ENCODE measurements around the gene OR5M3.

The OR5M3 gene

DNA sequence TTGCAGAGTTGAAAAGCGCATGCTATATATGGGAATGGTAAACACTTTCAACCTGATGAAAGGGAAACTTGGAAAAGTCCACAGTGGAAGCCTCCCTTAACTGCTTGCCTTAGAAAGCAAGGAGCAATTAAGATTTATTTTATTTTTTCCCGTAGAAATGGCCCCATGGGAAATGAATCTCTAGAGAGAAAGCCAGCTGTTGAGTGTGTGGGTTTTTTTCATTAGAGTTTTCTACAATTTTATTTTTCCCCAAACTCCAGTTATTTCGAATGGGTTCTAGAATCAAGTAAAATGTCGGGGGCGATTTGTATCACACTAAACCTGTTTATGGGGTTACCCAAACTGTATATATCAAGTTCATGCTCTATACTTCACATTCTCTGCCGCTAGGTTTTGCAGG lies at the start of gene OR5M3:
OR5M3 (minus strand) TSS at position 101 of the 400 bp plus-strand sequence. CDS start 2,855 bp downstream, outside the sequence.
- DNase-seq (ENCODE audit: low read depth in 2 of 2): no peak

DNA sequence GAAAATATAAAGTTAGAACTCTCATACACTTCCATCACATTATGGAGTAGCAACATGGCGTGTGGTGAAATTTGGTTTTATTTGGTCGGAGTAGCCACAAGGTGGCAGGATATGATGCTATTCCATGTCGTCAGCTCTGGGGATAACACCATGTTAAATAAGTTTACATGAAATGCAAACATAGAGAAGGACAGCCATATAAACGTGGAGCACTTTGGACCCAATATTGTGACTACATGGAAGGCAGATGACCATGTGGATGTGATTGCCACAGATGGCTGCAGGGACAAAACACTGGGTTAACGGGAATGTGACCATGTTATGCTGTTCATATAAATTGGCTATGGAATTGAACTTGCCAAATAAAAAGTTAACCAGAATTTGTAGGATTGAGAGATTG lies 48.9 kb upstream of the OR5M3 start:
- no peak for DNase-seq (ENCODE audit: low read depth in 2 of 2)

DNA sequence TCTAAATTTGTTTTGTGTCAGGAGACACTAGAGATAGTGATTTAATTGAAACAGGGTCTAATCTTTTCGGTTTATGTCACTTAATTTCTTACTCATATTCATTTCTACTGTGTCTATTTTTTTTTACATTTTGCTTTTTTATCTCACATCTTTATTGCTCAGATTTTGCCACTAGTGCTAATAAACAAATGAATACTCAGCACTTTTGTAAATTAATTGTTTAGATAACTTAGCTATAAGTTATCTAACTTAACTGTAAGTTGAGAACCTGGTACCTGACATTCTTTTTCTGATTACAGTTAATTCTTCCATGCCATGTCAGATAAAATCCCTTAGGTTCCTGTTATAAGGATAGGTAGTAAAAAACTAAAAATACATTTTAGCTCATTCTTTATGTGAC lies 40.1 kb upstream of the OR5M3 start:
- no peak for DNase-seq (ENCODE audit: low read depth in 2 of 2)

- no peak for DNase-seq (ENCODE audit: low read depth in 2 of 2)
Observed at GRCh38 chr11:56509439-56509838, 36.3 kb upstream of the OR5M3 start.

GRCh38 chr11:56497010-56497409 lies 23.9 kb upstream of the OR5M3 start:
- no peak for DNase-seq (ENCODE audit: low read depth in 2 of 2)

- DNase-seq (ENCODE audit: low read depth in 2 of 2): no peak
Observed at GRCh38 chr11:56495117-56495516, 22.0 kb upstream of the OR5M3 start.

GRCh38 chr11:56491270-56491669 lies 18.1 kb upstream of the OR5M3 start, which contains the start of gene OR5M8:
Gene OR5M8, minus strand, starts transcription at chr11:56491370. Its CDS starts 0 bp downstream, at chr11:56491370.
- DNase-seq (ENCODE audit: low read depth in 2 of 2): no peak

GRCh38 chr11:56486801-56487200 lies 13.6 kb upstream of the OR5M3 start:
- DNase-seq (ENCODE audit: low read depth in 2 of 2): no peak

DNA sequence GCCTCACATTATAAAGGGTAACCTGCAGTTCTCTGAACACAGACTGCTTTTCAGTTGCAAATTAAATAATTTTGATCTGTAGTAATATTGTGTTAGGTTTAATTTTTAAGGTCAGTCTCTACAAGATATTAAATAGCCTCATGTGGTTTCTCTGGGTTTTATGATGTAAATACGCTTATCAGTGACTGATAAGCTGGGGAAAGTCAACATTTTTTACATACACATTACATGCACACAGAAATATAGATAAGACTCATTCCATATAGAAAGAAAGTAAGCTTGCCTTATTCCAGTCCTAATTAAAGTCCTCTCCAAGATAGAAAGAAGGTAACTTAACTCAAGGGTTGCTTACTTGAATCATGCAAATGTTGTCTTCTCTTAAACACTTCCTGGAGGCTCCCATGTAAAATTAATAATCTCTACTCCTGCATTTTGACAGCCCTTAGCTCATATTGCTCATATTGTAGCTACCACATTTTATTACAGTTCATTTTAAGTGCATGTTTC lies 1.6 kb upstream of the OR5M3 start:
- DNase-seq (ENCODE audit: low read depth in 2 of 2): no peak

GRCh38 chr11:56457076-56457475 lies 16.1 kb downstream of the OR5M3 start:
- DNase-seq (ENCODE audit: low read depth in 2 of 2): no peak

DNA sequence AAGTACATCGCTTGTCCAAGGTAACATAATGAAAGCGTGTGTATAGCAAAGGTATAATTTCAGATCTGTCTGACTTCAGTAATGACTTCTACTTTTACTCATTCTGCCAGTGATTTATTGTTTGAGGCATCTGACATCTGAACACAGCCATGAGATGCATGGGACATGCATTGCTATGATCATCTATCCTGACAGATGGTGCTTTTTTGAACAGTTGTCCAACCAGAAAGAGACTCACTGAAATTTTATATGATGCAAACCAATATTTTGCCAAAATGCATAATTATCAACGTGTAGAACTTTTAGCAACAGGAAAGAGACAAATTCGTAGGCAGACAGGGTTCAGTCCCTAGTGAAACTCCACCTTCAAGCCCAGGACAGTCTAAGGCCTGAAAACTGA lies 19.6 kb downstream of the OR5M3 start:
- no peak for DNase-seq (ENCODE audit: low read depth in 2 of 2)
